ENCODE results near the gene PNLIPRP1.

PNLIPRP1 gene

GRCh38 chr10:116590590-116591444 lies at the start of gene PNLIPRP1:
TSS of gene PNLIPRP1 (plus strand) at chr10:116590959. CDS start at chr10:116591130, 171 bp downstream.
- no peak within 1 kb of the TSS for H3K27ac ChIP-seq

GRCh38 chr10:116542007-116542677 lies 48.6 kb upstream of the PNLIPRP1 start:
- H3K27ac ChIP-seq, result no peak overlapping the region
- no peak overlapping the region for H3K4me3 ChIP-seq

More at GRCh38 chr10:116590590-116591444, at the start of gene PNLIPRP1:
- no peak within 1 kb of the TSS for H3K4me3 ChIP-seq

DNA sequence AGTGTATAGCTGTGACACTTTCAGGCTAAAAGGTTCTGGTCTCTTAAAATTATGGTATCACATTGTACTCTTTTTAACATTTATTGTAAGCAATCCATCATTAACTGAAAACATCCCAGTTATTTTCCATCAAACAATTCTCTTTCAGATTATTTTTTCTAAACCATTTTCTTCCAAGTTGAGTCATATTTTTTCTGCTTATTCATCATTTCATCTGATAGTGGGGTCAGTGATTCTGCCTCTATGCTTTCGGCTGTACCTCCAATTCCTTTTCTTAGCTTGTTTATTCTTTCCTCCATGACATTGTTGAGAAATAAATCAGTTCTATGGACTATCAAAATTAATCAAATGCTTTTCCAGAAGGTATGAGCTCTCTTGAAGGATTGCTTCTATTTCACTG lies 45.6 kb upstream of the PNLIPRP1 start:
- H3K4me3 ChIP-seq, result no peak overlapping the region
- H3K27ac ChIP-seq, result no peak overlapping the region

GRCh38 chr10:116545756-116546155 lies 45.0 kb upstream of the PNLIPRP1 start, which contains the start of gene PNLIP:
TSS of gene PNLIP (plus strand) at chr10:116545931. CDS start at chr10:116546093, 162 bp downstream.
- Histone ChIP-seq H3K4me3 (no peak within 1 kb of the TSS), H3K27ac (no peak within 1 kb of the TSS)

DNA sequence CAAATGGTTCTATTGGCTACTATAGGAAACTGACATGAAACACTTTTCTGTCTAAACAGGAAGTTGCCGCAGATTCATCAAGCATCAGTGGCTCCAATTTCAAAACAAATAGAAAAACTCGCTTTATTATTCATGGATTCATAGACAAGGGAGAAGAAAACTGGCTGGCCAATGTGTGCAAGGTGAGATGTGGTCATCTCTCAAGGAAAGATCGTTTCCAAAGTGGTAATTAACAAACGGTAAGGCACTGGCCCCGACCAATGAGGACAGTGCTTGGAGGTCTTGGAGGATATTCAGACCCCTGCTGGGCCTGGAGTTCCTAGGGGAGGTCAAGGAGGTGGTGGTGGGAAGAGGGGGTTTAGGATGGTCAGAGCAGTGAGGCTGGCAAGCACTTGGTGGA lies 42.5 kb upstream of the PNLIPRP1 start:
- Histone ChIP-seq H3K4me3 (no peak overlapping the region), H3K27ac (no peak overlapping the region)

- Histone ChIP-seq H3K4me3 (no peak overlapping the region), H3K27ac (no peak overlapping the region)
Measured at GRCh38 chr10:116553378-116553980, 37.3 kb upstream of the PNLIPRP1 start.

GRCh38 chr10:116554628-116555027 lies 36.1 kb upstream of the PNLIPRP1 start:
- H3K27ac ChIP-seq, result no peak overlapping the region
- no peak overlapping the region for H3K4me3 ChIP-seq

DNA sequence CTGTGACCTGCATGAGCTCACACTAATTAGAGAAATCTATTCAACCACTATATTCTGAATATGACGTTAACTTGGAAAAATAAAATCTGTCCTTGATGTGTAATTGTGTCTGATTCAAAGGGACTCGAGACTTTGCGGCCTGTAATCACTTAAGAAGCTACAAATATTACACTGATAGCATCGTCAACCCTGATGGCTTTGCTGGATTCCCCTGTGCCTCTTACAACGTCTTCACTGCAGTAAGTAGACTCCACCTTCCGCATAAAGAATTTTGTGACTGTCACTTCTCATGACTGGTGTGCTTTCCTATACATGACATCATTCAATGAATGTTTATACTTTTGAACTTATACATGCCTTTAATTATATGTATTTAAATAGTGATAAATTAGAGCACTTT lies 34.9 kb upstream of the PNLIPRP1 start:
- no peak overlapping the region for H3K4me3 ChIP-seq
- H3K27ac ChIP-seq, result no peak overlapping the region

DNA sequence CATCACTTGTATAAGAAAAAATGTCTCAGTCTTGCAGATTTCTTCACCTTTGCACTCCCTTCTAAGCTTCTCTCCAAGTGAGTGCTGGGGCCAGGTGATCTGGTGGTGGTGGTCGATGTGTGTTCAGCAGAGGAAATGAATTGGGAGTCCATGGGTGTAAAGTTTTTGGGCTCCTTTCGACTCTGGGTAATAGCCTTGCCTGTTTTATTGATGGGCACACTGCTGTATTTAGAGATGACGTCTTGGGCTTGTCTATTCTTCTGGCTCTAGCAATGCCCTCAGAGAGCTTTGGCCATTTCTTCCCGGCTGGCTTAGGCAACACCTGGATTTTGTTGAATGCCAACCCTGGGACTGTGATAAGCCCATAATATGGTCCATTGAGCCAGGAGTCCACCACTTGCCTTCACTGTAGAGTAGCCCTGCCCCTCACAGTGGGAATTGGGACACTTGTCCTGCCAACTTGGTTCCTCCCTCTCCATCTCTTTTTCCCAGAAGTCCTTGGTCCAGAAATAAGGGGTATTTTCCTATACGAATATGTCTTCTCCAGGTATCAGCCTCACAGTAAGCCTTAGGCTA lies 33.4 kb upstream of the PNLIPRP1 start:
- Histone ChIP-seq H3K27ac (no peak overlapping the region), H3K4me3 (no peak overlapping the region)

- Histone ChIP-seq H3K27ac (no peak overlapping the region), H3K4me3 (no peak overlapping the region)
Measured at GRCh38 chr10:116565534-116565933, 25.2 kb upstream of the PNLIPRP1 start.

- Histone ChIP-seq H3K4me3 (no peak overlapping the region), H3K27ac (no peak overlapping the region)
Measured at GRCh38 chr10:116566932-116567331, 23.8 kb upstream of the PNLIPRP1 start.

DNA sequence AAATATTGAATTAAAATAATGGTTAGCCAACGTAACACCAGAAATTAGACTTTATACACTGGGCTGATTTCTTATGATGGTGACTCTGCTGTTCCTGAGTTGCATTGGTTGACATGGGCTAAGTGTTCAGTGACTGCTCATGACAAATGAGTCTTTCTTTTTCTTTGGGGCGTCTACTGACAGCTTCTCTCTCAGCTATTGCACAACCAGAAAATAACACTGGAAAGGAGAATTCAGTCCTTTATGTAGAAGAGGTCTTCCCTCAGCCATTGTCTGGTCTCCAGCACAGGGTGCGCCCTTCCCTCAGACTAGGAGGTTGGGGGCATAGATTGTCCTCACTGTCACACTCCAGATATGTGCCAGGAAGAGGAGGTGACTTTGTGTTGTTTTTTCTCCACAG lies 23.4 kb upstream of the PNLIPRP1 start:
- H3K27ac ChIP-seq, result no peak overlapping the region

DNA sequence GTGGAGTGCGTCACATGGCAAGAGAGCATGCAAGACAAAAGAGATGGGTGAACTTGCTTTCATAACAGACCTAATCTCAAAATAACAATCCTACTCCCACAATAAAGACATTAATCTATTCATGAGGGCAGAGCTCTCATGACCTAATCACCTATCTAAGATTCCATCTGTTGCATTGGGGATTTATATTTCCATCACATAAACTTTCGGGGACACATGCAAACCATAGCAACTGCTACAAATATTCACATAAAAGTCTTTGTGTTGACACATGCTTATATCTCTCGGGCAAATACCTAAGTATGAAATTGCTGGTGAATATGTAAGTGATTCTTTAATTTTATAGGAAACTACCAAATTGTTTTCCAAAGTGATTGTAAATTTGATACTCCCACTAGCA lies 16.0 kb upstream of the PNLIPRP1 start:
- Histone ChIP-seq H3K4me3 (no peak overlapping the region), H3K27ac (no peak overlapping the region)

More for the DNA sequence above, 23.4 kb upstream of the PNLIPRP1 start:
- H3K4me3 ChIP-seq, result no peak overlapping the region

GRCh38 chr10:116587878-116588591 lies 2.7 kb upstream of the PNLIPRP1 start:
- H3K27ac ChIP-seq, result no peak overlapping the region
- H3K4me3 ChIP-seq, result no peak overlapping the region

DNA sequence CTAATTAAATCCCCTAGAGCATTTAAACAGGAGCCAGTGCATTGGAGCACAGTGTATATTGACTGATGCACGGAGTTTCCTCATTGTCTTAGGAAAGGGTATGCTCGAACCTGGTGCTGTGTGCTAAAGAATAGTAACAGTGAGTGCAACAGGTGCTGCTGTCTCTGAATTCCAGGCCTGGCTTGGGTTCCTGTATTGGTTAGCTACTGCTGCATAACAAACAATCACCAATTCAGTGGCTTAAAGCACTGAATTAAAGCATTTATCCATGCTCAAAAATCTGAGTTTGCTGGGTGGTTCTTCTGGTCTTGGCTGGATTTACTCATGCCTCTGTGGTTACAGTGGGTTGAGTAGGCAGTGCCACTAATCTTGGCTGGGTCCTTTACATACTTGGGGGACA lies 1.8 kb upstream of the PNLIPRP1 start:
- Histone ChIP-seq H3K4me3 (no peak overlapping the region), H3K27ac (no peak overlapping the region)

GRCh38 chr10:116589926-116590325 lies 833 bp upstream of the PNLIPRP1 start:
- Histone ChIP-seq H3K4me3 (no peak overlapping the region), H3K27ac (no peak overlapping the region)

DNA sequence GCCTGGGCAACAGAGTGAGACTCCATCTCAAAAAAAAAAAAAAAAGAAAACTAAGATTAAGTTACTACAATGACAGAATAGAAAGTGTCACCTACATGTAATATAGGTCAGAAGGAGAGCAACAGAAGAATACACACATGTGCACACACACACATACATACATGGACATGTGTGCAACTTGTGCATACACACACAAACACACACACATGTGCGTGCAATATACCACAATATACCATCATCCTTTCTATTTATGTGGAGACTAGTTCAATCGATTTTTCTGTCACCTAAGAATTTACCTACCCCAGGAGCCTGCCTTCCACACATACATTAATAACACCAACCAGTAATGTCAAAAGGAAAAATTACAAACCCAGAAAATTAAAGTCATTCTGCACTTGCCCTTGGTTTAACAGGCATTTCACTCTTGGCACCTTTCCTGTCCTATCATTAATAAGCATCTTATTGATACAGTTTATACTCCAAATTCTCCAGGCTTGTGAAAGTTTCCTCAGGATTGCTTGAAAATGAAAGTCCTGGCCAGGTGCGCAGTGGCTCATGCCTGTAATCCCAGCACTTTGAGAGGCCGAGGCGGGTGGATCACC lies 2.5 kb downstream of the PNLIPRP1 start:
- H3K27ac ChIP-seq, result no peak overlapping the region
- H3K4me3 ChIP-seq, result no peak overlapping the region

DNA sequence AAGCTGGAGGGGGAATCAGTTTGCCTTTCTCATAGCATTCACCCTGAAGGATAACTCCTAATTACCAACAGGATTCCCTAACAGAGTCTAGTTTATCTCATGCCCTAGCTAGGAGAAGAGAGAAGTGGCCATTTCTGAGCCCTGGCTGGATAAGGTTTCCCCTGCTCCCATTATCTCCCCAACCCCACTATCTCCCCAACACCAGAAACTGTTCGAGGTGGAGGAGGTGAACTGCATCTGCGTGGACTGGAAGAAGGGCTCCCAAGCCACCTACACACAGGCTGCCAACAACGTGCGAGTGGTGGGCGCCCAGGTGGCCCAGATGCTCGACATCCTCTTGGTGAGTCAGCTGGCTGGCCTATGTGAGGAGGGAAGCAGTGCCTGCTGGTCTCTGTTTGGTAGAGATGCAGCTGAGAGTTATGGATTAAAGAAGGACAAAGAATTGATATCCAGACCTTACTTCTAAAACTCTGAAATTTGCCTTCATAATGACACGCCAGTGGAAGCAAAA lies 3.8 kb downstream of the PNLIPRP1 start:
- H3K27ac ChIP-seq, result no peak overlapping the region
- no peak overlapping the region for H3K4me3 ChIP-seq

DNA sequence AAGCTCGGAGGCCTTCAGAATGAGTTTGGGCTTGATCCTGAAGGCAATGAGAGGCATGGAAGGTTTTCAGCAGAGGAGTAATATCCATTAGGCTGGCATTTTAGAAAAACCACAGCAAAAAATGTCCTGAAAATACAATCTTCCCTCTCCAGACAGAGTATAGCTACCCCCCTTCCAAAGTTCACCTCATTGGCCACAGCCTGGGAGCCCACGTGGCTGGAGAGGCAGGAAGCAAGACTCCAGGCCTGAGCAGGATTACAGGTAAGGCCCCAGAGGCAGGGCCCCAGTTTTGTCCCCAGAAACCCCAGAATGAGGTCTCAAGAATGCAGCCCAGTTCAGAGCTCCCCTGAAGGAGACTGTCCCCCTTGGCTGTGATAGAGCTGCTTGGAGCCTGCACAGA lies 5.3 kb downstream of the PNLIPRP1 start:
- no peak overlapping the region for H3K4me3 ChIP-seq
- H3K27ac ChIP-seq, result no peak overlapping the region
